ENCODE measurements around the gene IKZF5.

DNA sequence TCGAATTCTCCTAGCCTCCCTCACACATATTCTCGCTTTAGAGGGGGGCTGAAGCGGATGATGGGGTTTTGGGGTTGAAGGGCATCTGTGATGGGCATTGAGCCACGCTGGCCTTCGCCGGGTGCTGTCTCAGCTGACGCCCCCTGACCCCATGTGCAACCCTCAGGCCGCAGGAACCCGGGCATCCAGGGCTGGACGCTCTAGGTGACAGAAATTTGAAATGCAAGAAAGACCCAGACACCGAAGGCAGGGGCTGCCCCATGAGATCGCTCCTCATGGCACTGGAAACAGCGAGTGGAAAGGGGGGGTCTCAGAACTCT, 53.9 kb downstream of the IKZF5 start:
- TF ChIP-seq, protein P1, sequence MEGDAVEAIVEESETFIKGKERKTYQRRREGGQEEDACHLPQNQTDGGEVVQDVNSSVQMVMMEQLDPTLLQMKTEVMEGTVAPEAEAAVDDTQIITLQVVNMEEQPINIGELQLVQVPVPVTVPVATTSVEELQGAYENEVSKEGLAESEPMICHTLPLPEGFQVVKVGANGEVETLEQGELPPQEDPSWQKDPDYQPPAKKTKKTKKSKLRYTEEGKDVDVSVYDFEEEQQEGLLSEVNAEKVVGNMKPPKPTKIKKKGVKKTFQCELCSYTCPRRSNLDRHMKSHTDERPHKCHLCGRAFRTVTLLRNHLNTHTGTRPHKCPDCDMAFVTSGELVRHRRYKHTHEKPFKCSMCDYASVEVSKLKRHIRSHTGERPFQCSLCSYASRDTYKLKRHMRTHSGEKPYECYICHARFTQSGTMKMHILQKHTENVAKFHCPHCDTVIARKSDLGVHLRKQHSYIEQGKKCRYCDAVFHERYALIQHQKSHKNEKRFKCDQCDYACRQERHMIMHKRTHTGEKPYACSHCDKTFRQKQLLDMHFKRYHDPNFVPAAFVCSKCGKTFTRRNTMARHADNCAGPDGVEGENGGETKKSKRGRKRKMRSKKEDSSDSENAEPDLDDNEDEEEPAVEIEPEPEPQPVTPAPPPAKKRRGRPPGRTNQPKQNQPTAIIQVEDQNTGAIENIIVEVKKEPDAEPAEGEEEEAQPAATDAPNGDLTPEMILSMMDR (IDR thresholded peaks at IDR 0.05): no peak
- no peak for TF ChIP-seq EZH2 (IDR thresholded peaks at IDR 0.05; ENCODE audit: borderline replicate concordance, insufficient read depth, low read depth, low read length, poor library complexity, severe bottlenecking)

All from B cell (primary cell).